Glomerular endothelial cell (primary cell): ENCODE measurements around the gene P2RY12. TPM values are rescaled to one million over a fixed set of nuclear protein-coding genes. Genes with fewer than 3 reads are reported as not detected.

ENCODE experiments used
- DNase-seq: peaks from one replicate; pipeline ENCODE4 v3.0.0-alpha.2; 2011; ENCODE audit warnings: low read depth, low spot score; ENCODE audit errors: extremely low read depth
- total RNA-seq: library from RNA; depleted of rRNA; stranded (reverse); fragments of >200 nt; gene quantifications from 2 replicates; pipeline ENCODE4 v1.2.3, GENCODE V29; 2015

Gene P2RY12
- total RNA-seq = not detected in 2 replicates

- DNase-seq = no peak
Observed at GRCh38 chr3:151384741-151385174, at the start of gene P2RY12. Gene P2RY12 (minus strand): TSS chr3:151384753. CDS start chr3:151338845, 45,908 bp downstream.

DNA sequence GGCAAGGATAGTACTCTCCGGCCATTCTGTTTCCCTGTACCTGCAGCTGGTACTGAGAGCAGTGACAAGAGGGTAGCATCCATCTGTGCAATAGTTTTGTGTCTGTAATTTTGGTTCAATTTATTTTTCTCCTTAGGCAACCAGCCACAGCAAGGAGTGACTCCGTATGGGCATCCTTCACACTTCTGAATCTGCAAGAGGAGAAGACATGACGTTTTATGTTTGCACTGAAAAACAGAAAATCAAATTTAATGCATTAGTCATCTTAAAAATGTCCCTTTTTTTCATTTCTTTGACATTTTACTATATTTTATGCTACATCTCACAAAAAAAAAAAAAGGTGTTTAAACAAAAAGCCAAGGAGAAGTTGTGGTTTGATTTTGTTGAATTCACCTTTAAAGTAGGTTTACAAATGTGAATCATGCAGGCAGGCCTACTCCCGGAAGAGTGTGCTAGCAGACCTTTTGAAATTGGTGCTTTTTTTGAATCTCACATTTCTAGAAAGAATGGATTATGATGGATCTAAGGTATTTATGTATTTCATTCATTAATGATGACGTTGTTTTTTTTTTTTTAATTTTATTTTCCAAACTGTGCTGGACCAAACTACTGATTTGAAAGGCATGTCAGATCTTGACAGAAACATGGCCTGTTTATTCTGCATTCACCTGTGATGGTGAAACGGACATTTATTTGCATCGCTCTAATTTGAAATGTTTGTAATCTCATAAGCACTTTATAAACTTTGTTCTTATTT, 48.2 kb upstream of the P2RY12 start:
- no peak for DNase-seq

DNA sequence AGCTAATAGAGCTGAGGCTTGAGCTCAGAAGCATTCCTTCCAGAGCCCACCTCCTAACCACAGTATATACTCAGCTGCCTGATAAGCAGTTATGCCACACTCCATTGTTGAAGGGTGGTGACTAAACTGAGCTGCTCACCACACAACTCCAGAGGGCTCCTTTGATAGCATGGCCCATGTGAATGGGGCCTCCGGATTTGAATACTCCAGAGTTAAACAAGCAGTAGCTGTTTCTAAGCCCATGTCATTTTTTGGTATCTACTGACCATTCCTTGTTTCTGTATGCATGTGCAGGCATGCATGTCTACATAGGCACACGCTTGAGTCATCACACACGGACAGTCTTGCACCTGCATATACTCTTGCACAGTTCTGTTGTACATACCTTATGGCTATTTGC, 47.4 kb upstream of the P2RY12 start:
- no peak for DNase-seq

DNA sequence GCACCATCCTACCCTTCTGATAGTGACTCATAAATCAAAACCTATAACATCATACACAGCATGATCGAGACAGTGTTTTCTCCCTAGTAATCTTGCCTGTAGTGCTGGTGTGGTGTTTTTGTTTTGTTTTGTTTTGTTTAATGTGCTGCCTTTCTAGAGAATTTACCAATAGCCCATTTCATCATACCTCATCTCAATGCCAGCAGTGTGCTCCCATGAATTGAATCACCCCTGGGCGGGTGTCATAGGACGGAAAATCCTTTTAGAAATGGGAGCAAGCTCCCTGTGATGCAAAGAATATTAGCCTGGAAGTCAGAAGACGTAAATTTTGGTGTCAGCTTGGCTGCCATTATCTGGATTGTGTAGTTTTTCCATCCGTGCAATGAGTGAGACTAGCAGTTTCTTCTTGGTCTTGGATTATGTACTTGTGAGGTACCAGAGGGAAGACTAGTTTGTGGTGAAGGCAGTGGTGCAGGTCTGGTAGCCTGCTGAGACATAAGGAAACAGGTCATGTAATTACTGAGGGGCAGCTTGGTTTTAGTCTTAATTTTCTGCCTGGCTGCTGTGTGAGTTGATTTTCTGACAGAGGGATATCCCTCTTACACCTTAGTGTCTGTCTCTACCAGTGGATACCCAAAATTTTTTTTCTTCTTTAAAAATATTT, 46.4 kb upstream of the P2RY12 start:
- no peak for DNase-seq

DNA sequence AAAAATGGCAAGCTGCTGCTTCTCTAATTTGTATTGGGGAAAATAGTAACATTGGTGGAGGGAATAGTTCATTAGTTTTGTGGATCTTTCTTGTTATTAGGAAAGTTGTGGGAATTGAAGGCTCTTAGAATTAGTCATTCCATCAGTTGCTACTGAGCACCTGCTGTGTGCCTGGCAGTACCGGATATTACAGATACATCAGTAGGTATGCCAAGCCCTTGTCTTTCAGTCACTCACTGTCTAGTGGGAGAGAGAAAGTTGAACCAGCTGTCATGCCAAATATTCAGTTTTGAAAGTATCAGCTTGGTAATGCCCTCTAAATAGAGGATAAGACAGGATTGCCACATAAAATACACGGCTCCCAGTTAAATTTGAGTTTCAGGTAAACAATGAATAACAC, 43.8 kb upstream of the P2RY12 start:
- DNase-seq = no peak

DNA sequence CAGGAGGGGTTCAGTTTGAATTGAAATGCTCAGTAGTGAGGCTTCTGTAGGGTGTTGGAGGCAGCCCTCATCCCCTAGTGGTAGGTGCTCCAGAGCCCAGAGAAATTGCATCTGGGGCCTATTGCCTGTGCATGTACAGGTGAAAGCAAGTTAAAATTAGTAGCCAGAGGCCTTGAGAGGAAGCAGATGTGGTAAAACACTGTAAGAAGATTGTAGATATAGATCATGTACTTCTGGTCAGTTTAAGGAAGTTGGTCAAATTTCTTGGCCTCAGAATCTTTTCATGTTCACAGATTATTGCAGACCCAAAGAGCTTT, 41.7 kb upstream of the P2RY12 start:
- DNase-seq = no peak

- no peak for DNase-seq
Observed at GRCh38 chr3:151425627-151426340, 41.2 kb upstream of the P2RY12 start.

DNA sequence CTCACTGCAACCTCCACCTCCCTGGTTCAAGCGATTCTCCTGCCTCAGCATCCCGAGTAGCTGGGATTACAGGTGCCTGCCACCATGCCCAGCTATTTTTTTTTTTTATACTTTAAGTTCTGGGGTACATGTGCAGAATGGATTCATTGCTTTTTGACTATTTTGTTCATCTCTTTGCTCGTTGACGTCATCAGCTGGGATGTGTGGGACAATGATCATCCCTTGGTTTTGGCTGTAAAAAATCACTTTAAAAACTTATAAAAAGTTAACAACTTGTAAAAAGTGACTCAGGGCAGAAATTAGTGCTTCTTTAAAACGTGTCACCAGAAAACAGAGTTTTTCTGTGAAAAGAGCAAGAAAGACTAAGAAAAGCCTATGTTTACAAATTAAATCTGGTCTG, 38.5 kb upstream of the P2RY12 start:
- DNase-seq = no peak

- no peak for DNase-seq
Observed at GRCh38 chr3:151421938-151422337, 37.4 kb upstream of the P2RY12 start.

DNA sequence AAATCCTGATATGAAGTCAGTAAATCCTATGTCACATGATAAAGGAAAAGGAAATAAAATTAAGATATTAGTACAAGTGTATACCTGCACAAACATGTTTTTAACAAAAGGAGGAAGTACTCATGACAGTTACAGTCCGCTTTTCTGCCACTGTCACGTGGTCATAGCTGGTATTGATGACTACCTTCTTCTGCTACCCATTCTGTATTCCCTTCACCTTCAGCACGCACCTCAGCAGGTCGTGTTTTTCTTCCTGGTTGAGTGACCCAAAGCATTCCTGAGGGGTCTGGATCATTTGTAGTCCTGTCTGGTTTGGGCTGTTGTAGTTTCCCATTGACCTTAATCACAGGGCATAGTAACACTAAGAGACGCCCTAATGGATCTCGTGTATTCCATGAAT, 35.3 kb upstream of the P2RY12 start:
- DNase-seq = no peak

DNA sequence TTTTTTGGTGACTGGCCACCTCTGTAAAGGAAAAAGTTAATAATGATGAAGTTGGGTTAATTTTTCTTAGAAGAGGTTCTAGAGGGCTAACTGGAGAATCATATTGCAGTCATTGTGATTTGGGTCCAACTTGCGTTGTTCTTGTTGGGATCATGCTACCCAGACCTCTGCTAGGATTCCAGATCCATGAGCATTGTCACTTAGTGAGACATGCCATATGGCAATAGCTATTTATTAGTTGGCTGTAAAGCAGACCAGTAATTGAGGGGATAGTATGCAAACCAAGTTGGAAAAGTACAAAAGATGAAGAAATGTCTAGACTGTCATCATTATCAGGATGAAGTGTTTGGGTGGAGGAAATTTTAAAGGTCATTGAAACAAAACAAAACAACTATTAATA, 30.7 kb upstream of the P2RY12 start:
- DNase-seq = no peak

GRCh38 chr3:151412989-151413388, 28.4 kb upstream of the P2RY12 start:
- DNase-seq = no peak

GRCh38 chr3:151410891-151411559, 26.5 kb upstream of the P2RY12 start:
- DNase-seq = no peak

- no peak for DNase-seq
Observed at GRCh38 chr3:151407928-151408327, 23.4 kb upstream of the P2RY12 start.

GRCh38 chr3:151404316-151404715, 19.8 kb upstream of the P2RY12 start:
- DNase-seq = no peak

DNA sequence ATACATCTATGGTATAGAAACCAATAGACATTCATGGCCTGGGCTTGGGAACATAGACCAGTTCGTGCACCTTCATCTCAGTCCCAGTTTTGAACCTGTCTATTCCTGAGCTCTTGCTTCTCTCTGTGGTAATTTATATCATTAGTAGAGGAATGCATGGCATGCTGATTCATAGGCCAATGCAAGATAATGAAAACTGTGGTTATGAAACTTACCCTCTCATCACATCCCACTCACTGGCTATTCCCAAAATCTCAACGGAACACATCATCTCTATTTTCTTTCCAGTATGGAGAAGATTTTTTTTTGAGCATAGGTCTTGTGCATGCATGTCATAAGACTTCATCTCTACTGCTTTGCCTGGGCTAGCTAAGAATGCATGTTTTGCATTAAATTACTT, 18.7 kb upstream of the P2RY12 start:
- no peak for DNase-seq

- no peak for DNase-seq
Observed at GRCh38 chr3:151402349-151402748, 17.8 kb upstream of the P2RY12 start.

GRCh38 chr3:151400341-151400740, 15.8 kb upstream of the P2RY12 start:
- DNase-seq = no peak

DNA sequence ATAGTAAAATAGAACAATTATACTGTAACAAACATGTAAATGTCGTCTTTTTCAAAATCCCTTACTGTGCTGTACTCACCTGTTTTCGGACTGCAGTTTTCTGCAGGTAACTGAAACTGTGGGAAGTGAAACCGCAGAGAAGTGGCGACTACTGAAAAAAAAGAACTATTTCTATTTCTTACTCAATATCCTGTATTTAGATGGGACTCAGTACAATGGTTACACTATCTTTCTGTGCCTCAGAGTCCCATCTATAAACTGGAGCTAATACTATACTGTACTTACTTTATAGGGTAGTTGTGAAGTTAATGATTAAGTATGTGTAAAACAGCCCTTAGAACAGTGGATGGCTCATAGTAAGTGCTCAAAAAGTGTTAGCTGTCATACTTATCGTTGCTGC, 14.3 kb upstream of the P2RY12 start:
- DNase-seq = no peak

DNA sequence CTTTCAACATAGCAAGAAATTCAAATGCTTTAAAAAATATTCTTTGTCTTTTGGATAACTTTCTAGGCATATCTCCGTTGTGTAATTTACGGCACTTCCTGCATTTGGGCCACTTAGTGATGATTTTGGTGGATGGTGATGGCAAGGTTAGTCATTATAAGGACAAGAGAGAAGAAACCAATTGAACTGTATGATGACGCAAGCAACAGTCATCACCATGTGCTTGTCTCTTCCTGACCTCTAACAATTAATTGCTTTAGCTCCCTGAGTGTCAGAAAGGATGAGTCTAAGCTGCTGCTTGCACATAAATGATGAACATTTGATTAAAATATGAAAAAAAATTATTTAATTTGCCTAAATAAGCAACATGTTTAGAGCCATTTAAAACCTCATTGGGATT, 11.3 kb upstream of the P2RY12 start:
- no peak for DNase-seq

- no peak for DNase-seq
Observed at GRCh38 chr3:151394611-151395010, 10.1 kb upstream of the P2RY12 start.
